Transverse colon (tissue), 4 donors: ENCODE data around the gene SGSH. TPM values are rescaled to one million over a fixed set of nuclear protein-coding genes. Genes with fewer than 3 reads are reported as not detected.

Source experiments
- DNase-seq: peaks from one replicate; pipeline ENCODE4 v3.0.0-alpha.2; 2019
- H3K27ac ChIP-seq, 4 donors: fragments of 200-600 bp; sonication (generic); 2 replicates each; pipeline ENCODE4 v1.5.1; 2016 to 2018; ENCODE audit warnings: inconsistent platforms in 4 of 4
- H3K27me3 ChIP-seq: fragments of 200-600 bp; sonication (generic); 2 replicates; pipeline ENCODE4 v1.5.1; 2017; ENCODE audit warnings: inconsistent platforms
- H3K36me3 ChIP-seq, 4 donors: fragments of 200-600 bp; sonication (generic); 2 replicates each; pipeline ENCODE4 v1.5.1; 2017 to 2019; ENCODE audit warnings: inconsistent platforms in 4 of 4
- H3K4me1 ChIP-seq, 4 donors: fragments of 200-600 bp; sonication (generic); 2 replicates each; pipeline ENCODE4 v1.5.1; 2017 to 2020; ENCODE audit warnings: inconsistent platforms in 4 of 4
- H3K4me3 ChIP-seq, 4 donors: fragments of 200-600 bp; sonication (generic); 1 replicate in 1 of 4; 2 replicates in 3 of 4; pipeline versions ENCODE4 v1.5.1 to v1.6.1; 2017 to 2019; ENCODE audit warnings: inconsistent platforms in 4 of 4
- H3K9me3 ChIP-seq, 2 donors: fragments of 200-600 bp; sonication (generic); 2 replicates each; pipeline ENCODE4 v1.5.1; 2017 to 2019; ENCODE audit warnings: inconsistent platforms in 2 of 2
- EP300 ChIP-seq: sonication (generic); formaldehyde crosslinking; IDR thresholded peaks from one replicate; pipeline ENCODE4 v1.6.1; 2017; ENCODE audit warnings: antibody characterized with exemption, low read depth
- POLR2A ChIP-seq: fragments of 450-650 bp; IDR thresholded peaks from one replicate; pipeline ENCODE4 v1.6.1; 2016; ENCODE audit warnings: antibody characterized with exemption, mild to moderate bottlenecking, moderate library complexity
- POLR2AphosphoS5 ChIP-seq, 3 donors: sonication (generic); formaldehyde crosslinking; IDR thresholded peaks; one replicate each; pipeline ENCODE4 v1.6.1; 2016; ENCODE audit warnings: antibody characterized with exemption in 3 of 3
- WGBS, 2 donors: methylation state at CpG; one replicate each; pipeline ENCODE4 v1.1.5; 2018; ENCODE audit warnings: low coverage in 1 of 2; 5-methylcytosine and 5-hydroxymethylcytosine counted together
- in situ Hi-C, 4 donors: fragments of 200-750 bp; cut with MboI; loops; one replicate each; pipeline versions ENCODE4 v1.15.0 to v1.15.1; 2017; ENCODE audit warnings: low sequenced_read_pairs in 3 of 4, low pct_ligation_motif_present in 1 of 4, low pct_unique_long_range_greater_than_20kb in 1 of 4
- intact Hi-C: fragments of 100-400 bp; cut with DNase I; formaldehyde crosslinking; loops from one replicate; pipeline ENCODE4 v1.15.1; 2023; ENCODE audit warnings: low total_unique reads
- total RNA-seq, 4 donors: library from RNA; depleted of rRNA; stranded (reverse); fragments of >200 nt; gene quantifications; one replicate each; pipeline ENCODE4 v1.1.0, GENCODE V29; 2016
- TF ChIP-seq, protein P1 (sequence below), 5 experiments: fragments of 200-600 bp in 3 of 5; fragments of 450-650 bp in 2 of 5; sonication (generic) in 3 of 5; IDR thresholded peaks; 1 replicate in 2 of 5; 2 replicates in 3 of 5; pipeline ENCODE4 v1.5.1; 2016 to 2017; ENCODE audit warnings: antibody characterized with exemption in 5 of 5, inconsistent platforms in 3 of 5, mild to moderate bottlenecking in 2 of 5, moderate library complexity in 1 of 5

SGSH gene
- total RNA-seq, 4 donors from 2014 or later: 26.2 to 66.2 (median 39.9) TPM

DNA sequence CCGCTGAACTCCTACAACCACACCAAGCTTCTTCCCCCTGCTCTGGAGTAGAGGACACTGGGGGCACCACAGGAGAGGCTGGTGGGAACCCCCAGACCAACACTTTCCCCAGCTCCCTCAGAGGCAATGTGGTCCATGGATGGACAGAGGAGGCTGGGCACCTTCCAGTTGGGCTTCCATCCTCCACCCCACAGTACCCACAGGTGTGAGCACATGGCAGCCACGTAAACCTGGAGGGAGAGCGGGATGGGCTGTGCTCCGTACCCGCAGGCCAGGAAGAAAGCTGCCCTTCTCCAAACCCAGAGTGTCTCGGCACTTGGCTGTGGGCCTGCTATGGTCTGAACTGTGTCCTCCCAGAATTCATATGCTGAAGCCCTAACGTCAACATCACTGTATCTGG, 1.7 kb downstream of the SGSH start:
- Histone ChIP-seq H3K9me3 (no peaks in the 10 kb centered on the region), H3K27ac (no peak overlapping the region), H3K4me1 (peaks cover 3 to 27% (median 20%) of the 10 kb centered on the region in 4 donors), H3K4me3 (no peak overlapping the region), H3K27me3 (no peaks in the 10 kb centered on the region), H3K36me3 (no peaks in the 10 kb centered on the region)
- 96% methylated on average over 7 of the region's 7 CpGs; no CpG with 5 or more reads in 1 of the 2 donors for WGBS, 2 donors
- no peak for DNase-seq
- in situ Hi-C loops: no loop called here
- intact Hi-C loops: no loop called here
- TF ChIP-seq, protein P1, sequence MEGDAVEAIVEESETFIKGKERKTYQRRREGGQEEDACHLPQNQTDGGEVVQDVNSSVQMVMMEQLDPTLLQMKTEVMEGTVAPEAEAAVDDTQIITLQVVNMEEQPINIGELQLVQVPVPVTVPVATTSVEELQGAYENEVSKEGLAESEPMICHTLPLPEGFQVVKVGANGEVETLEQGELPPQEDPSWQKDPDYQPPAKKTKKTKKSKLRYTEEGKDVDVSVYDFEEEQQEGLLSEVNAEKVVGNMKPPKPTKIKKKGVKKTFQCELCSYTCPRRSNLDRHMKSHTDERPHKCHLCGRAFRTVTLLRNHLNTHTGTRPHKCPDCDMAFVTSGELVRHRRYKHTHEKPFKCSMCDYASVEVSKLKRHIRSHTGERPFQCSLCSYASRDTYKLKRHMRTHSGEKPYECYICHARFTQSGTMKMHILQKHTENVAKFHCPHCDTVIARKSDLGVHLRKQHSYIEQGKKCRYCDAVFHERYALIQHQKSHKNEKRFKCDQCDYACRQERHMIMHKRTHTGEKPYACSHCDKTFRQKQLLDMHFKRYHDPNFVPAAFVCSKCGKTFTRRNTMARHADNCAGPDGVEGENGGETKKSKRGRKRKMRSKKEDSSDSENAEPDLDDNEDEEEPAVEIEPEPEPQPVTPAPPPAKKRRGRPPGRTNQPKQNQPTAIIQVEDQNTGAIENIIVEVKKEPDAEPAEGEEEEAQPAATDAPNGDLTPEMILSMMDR (IDR thresholded peaks at IDR 0.05): no peak
- TF ChIP-seq POLR2AphosphoS5 (IDR thresholded peaks at IDR 0.05) (no peak), POLR2A (no peak), EP300 (no peak)

DNA sequence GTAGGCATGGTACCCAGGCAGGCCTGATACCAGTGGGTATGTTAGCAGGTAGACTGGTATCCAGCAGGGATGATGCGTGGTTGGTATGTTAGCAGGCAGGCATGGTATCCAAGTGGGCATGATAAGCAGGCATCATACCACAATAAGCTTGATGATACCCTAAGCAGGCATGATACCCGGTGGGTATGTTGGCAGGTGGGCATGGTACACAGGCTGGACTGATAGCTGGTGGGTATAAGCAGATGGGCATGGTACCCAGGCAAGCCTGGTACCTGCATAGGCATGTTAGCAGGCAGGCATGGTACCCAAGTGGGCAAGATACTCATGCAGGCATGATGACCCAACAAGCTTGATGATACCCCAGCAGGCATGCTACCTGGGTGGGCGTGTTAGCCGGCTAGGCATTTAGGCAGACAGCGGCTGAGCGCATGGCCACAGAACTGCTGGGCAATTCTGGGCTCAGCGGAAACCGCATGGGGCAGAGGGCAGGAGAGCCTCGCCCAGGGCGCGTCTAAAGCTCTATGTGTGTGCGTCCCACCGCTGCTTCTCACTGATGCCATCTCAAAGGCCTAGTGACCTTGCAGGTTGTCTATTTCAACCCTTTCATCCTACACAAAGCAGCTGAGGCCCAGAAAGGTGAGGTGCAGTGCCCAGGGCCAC, 2.3 kb downstream of the SGSH start:
- Histone ChIP-seq H3K9me3 (no peaks in the 10 kb centered on the region), H3K27me3 (no peaks in the 10 kb centered on the region), H3K27ac (no peak overlapping the region), H3K4me1 (peaks cover 3 to 27% (median 20%) of the 10 kb centered on the region in 4 donors), H3K4me3 (no peak overlapping the region), H3K36me3 (no peaks in the 10 kb centered on the region)
- no peak for TF ChIP-seq POLR2A
- no peak for TF ChIP-seq EP300
- no peak for TF ChIP-seq POLR2AphosphoS5 (IDR thresholded peaks at IDR 0.05)
- TF ChIP-seq, protein P1 (IDR thresholded peaks at IDR 0.05): no peak
- intact Hi-C loops: no loop called here
- 94% methylated on average over 13 of the region's 13 CpGs; no CpG with 5 or more reads in 1 of the 2 donors for WGBS, 2 donors
- in situ Hi-C loops: no loop called here
- DNase-seq: no peak

DNA sequence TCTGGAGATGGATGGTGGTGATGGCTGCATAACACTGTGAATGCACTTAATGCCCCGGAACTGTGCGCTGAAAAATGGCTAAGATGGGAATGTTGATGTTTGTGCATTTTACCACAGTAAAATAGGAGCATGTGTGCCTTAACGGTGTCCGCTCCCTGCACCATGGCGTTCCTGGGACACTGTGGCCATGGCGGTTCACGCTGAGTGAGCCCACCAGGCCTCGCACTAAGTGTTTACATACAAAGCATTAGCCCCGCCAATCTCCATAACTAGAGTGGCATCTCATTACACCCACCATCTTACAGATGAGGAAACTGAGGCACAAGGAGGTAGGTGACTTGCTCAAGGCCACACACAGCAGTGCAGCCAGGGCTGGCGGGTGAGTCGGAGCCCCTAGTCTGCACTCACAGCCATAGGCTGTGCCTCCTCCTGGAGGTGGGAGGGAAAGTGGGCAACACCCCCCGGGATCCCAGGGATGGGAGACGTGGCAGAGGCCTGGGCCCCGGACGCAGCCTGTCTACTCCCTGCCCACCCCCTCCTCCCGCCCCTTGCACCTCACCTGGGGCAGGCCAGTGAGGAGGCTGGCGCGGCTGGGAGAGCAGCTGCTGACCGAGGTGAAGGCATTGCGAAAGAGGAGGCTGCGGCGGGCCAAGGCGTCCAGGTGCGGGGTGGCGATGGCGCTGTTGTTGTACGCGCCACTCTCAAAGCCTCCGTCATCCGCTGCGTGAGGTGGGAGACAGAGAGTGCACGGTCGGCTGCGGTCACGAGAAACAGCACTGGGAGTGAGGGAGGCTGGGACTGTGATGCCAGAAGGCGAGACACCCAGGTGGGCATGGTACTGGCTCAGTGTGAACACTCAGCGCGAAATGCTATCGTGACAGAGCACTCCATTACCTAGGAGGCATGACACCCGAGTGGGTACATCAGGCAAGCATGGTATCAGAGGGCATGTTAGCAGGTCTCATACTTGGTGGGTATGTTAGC, 3.4 kb downstream of the SGSH start:
- H3K27me3 ChIP-seq: no peaks in the 10 kb centered on the region
- TF ChIP-seq, protein P1 (IDR thresholded peaks at IDR 0.05): no peak
- TF ChIP-seq EP300: no peak
- TF ChIP-seq POLR2A: no peak
- no peak for TF ChIP-seq POLR2AphosphoS5 (IDR thresholded peaks at IDR 0.05)
- intact Hi-C loops (no loop called here), in situ Hi-C loops (no loop called here)
- peaks cover 0 to 4% (median 0%) of the 10 kb centered on the region in 4 donors for H3K36me3 ChIP-seq
- H3K9me3 ChIP-seq: no peaks in the 10 kb centered on the region
- no peak overlapping the region for H3K4me3 ChIP-seq
- H3K27ac ChIP-seq: no peak overlapping the region
- no peak for DNase-seq
- peaks cover 3 to 27% (median 19%) of the 10 kb centered on the region in 4 donors for H3K4me1 ChIP-seq
- 96 to 98% methylated on average over 4 to 40 of the region's 40 CpGs for WGBS, 2 donors

DNA sequence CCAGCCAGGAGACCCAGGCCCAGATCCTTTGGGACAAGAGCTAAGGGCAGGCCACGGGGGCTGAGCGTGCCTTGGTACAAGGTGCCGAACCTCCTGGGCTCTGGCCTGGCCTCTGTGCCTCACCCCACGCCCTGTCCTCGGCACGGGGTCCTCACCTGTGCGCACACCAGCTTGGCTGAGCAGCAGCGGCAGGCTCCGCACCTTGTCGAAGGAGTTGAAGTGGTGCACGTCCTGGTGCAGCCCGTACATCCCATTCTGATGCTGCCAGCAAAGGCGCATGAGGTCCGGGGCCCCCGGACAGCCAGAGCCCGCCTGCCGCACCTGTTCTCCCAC, 5.3 kb downstream of the SGSH start:
- Histone ChIP-seq H3K4me3 (no peak overlapping the region), H3K27ac (no peak overlapping the region), H3K36me3 (peaks cover 0 to 15% (median 0%) of the 10 kb centered on the region in 4 donors), H3K4me1 (peaks cover 3 to 14% (median 9%) of the 10 kb centered on the region in 4 donors), H3K27me3 (no peaks in the 10 kb centered on the region), H3K9me3 (no peaks in the 10 kb centered on the region)
- intact Hi-C loops (no loop called here), in situ Hi-C loops (no loop called here)
- no peak for DNase-seq
- no peak for TF ChIP-seq POLR2AphosphoS5 (IDR thresholded peaks at IDR 0.05)
- TF ChIP-seq POLR2A: no peak
- WGBS, 2 donors: 88% methylated on average over 14 of the region's 17 CpGs; no CpG with 5 or more reads in 1 of the 2 donors
